ENCODE results near the gene EEF1A2. TPM values are rescaled to one million over a fixed set of nuclear protein-coding genes. Genes with fewer than 3 reads are reported as not detected.
A peak's percentile ranks its signal among the peaks of the same experiment; 100 is the strongest.

Gene EEF1A2
- total RNA-seq, 1 experiment from 2014 or later: 75.2 TPM

DNA sequence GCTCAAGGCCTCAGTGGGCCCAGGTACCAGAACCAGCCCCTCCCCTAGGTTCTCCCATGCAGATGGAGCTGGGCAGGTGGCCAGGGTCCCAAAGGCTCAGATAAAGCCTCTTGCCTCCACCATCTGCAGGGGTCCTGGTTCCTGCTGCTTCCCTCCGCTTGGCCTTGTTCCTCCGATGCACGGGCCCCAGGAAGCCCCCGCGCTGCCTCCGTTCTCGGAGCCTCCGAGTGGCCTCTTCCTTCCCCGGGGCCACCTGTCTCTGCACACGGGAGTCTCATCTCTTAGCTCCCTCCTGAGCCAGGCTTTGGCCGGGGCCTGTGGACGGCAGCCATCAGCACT lies 40.2 kb upstream of the EEF1A2 start:
- no peaks in the 10 kb centered on the region for H4K20me1 ChIP-seq (ENCODE audit: insufficient read depth)
- intact Hi-C loops (cut with micrococcal nuclease; ENCODE audit: unreplicated experiment): loop anchor here (2.0 to 5.0 kb wide), 4 partner anchors 42 to 582 kb away; partner anchors contain the start of gene ARFRP1
- no peaks in the 10 kb centered on the region for H3K9me2 ChIP-seq (ENCODE audit: insufficient read depth)
- peaks cover 59% of the 10 kb centered on the region for H3K4me1 ChIP-seq (replicated peaks; ENCODE audit: insufficient read depth)
- ChIA-PET POLR2A (ENCODE audit: unreplicated experiment) (interaction anchor here (0.5 to 1.1 kb wide), 4 partner anchors 18 to 501 kb away, joined by 3 to 36 read pairs (median 4); no protein-coding TSS in a partner anchor), CTCF (interaction anchor here (0.6 to 3.0 kb wide), 6 partner anchors 14 to 441 kb away, joined by 3 to 43 read pairs (median 4); partner anchors contain the start of genes PRPF6, SAMD10 and TPD52L2)
- peak overlapping the region; percentile 90 for H3K27ac ChIP-seq
- H3K36me3 ChIP-seq (ENCODE audit: low read depth): no peaks in the 10 kb centered on the region
- H3K4me2 ChIP-seq: peak overlapping the region; percentile 97
- DNase-seq: no peak
- H3K27me3 ChIP-seq (ENCODE audit: insufficient read depth, low read depth): no peaks in the 10 kb centered on the region
- H3F3A ChIP-seq (ENCODE audit: insufficient read depth, low read depth): peaks cover 29% of the 10 kb centered on the region; the same call in 1 of the 2 replicates
- H3K4me3 ChIP-seq: peak overlapping the region; percentile 66; the same call in 1 of the 2 replicates
- no peak overlapping the region for H2AFZ ChIP-seq
- no TSS peak for BruUV-seq (replicated peaks)
- H3K79me2 ChIP-seq (ENCODE audit: low read depth): peaks cover 6% of the 10 kb centered on the region; the same call in 1 of the 2 replicates
- no peaks in the 10 kb centered on the region for H3K9me3 ChIP-seq (ENCODE audit: insufficient read depth, low read depth)
- no peak for TF ChIP-seq EZH2 (IDR thresholded peaks at IDR 0.05; ENCODE audit: low read depth)

GRCh38 chr20:63538204-63539091 lies 39.6 kb upstream of the EEF1A2 start:
- Histone ChIP-seq H3K27ac (peak overlapping the region; percentile 90), H3K4me3 (peak overlapping the region; percentile 66), H3K4me2 (peak overlapping the region; percentile 97), H3K79me2 (ENCODE audit: low read depth) (peaks cover 6% of the 10 kb centered on the region; the same call in 1 of the 2 replicates), H3F3A (ENCODE audit: insufficient read depth, low read depth) (peaks cover 27% of the 10 kb centered on the region; the same call in 1 of the 2 replicates), H3K9me2 (ENCODE audit: insufficient read depth) (no peaks in the 10 kb centered on the region), H3K27me3 (ENCODE audit: insufficient read depth, low read depth) (no peaks in the 10 kb centered on the region), H2AFZ (no peak overlapping the region), H3K4me1 (replicated peaks; ENCODE audit: insufficient read depth) (peaks cover 59% of the 10 kb centered on the region), H3K9me3 (ENCODE audit: insufficient read depth, low read depth) (no peaks in the 10 kb centered on the region), H4K20me1 (ENCODE audit: insufficient read depth) (no peaks in the 10 kb centered on the region), H3K36me3 (ENCODE audit: low read depth) (no peaks in the 10 kb centered on the region)
- POLR2A ChIA-PET (ENCODE audit: unreplicated experiment): interaction anchor here (0.5 to 1.8 kb wide), 10 partner anchors 13 to 1179 kb away, joined by 3 to 36 read pairs (median 4); partner anchors contain the start of genes DNAJC5, PPDPF and TPD52L2
- BruUV-seq (replicated peaks): no TSS peak
- CTCF ChIA-PET: interaction anchor here (0.6 to 3.0 kb wide), 24 partner anchors 14 to 581 kb away, joined by 3 to 43 read pairs (median 4); partner anchors contain the start of genes HELZ2, PRPF6, RTEL1 and SAMD10
- DNase-seq: peak; percentile 97 to 98
- intact Hi-C loops (cut with micrococcal nuclease; ENCODE audit: unreplicated experiment): loop anchor here (1.0 to 5.0 kb wide), 11 partner anchors 15 to 582 kb away; partner anchors contain the start of genes ARFRP1 and UCKL1
- TF ChIP-seq EZH2 (IDR thresholded peaks at IDR 0.05; ENCODE audit: low read depth): no peak
- TF ChIP-seq CTCF (conservative IDR thresholded peaks at IDR 0.05): peak; percentile 67; the same call in 1 of the 2 replicates

- Histone ChIP-seq H3F3A (ENCODE audit: insufficient read depth, low read depth) (peaks cover 31% of the 10 kb centered on the region; the same call in 1 of the 2 replicates), H3K9me2 (ENCODE audit: insufficient read depth) (no peaks in the 10 kb centered on the region), H3K4me3 (peak overlapping the region; percentile 66), H2AFZ (peak overlapping the region; percentile 79), H3K36me3 (ENCODE audit: low read depth) (no peaks in the 10 kb centered on the region), H3K79me2 (ENCODE audit: low read depth) (peaks cover 6% of the 10 kb centered on the region; the same call in 1 of the 2 replicates), H3K4me2 (peak overlapping the region; percentile 97), H3K9me3 (ENCODE audit: insufficient read depth, low read depth) (no peaks in the 10 kb centered on the region), H4K20me1 (ENCODE audit: insufficient read depth) (no peaks in the 10 kb centered on the region), H3K27ac (peak overlapping the region; percentile 90), H3K4me1 (replicated peaks; ENCODE audit: insufficient read depth) (peaks cover 52% of the 10 kb centered on the region), H3K27me3 (ENCODE audit: insufficient read depth, low read depth) (no peaks in the 10 kb centered on the region)
- intact Hi-C loops (cut with micrococcal nuclease; ENCODE audit: unreplicated experiment): loop anchor here (1.0 to 5.0 kb wide), 13 partner anchors 16 to 583 kb away; partner anchors contain the start of genes ARFRP1 and UCKL1
- TSS peak; percentile 68 for BruUV-seq (replicated peaks)
- ChIA-PET POLR2A (ENCODE audit: unreplicated experiment) (interaction anchor here (0.5 to 1.8 kb wide), 6 partner anchors 17 to 1178 kb away, joined by 3 to 18 read pairs (median 3); partner anchors contain the start of genes DNAJC5, PPDPF and TPD52L2), CTCF (interaction anchor here (0.6 to 3.0 kb wide), 16 partner anchors 15 to 565 kb away, joined by 3 to 43 read pairs (median 5); partner anchors contain the start of genes HELZ2, PRPF6, RTEL1 and SAMD10)
- peak; percentile 97 to 100 for DNase-seq
- TF ChIP-seq EZH2 (IDR thresholded peaks at IDR 0.05; ENCODE audit: low read depth) (no peak), CTCF (conservative IDR thresholded peaks at IDR 0.05) (peak; percentile 91)
These were observed 38.8 kb upstream of the EEF1A2 start for GRCh38 chr20:63537525-63538203.

Measured in PC-9 (cell line).